T-helper 2 cell (primary cell): ENCODE results near the gene SIN3B.
"Not testable (repeated sequence)": the region's sequence is repeated elsewhere in the genome, so short reads cannot be mapped to it uniquely, and the experiment has no call there.

Source experiments
- DNase-seq, 5 experiments: peaks; one replicate each; pipeline versions ENCODE4 v3.0.0 to v3.0.0-alpha.2; 2012 to 2022

SIN3B gene

DNA sequence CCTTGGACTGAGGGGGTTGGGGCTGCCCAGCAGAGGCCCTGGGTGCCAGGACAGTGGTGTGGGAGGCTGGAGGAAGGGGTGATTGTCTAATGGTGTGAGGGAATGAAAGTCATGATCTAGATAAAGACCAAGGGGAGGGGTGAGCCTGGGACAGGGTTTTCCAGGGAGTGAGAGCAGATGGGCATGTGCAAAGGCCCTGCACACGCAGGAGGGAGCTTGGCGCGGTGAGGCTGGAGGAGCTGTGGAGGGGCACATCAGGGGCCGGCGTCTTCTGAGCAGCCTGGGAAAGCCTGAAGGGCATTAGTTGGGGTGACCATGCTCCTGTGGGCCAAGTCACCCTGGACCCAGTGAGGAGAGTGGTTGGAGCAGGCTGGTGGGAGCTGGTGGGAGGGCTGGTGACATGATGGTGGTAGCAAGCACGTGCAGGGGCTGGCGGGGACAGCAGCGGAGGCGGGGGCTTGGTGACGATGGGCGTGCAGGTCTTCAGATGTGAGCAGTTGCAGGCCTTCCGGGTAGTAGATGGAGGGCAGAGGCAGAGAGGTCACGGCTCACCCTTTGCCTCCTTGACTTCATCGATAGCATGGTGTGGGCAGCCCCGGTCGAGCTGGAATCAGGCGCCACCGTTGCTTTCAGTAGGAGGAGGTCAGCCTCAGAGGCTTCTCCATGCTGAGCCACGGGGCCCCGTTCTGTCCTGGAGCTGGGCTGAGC is 39.4 kb downstream of the SIN3B start:
- DNase-seq = no peak

DNA sequence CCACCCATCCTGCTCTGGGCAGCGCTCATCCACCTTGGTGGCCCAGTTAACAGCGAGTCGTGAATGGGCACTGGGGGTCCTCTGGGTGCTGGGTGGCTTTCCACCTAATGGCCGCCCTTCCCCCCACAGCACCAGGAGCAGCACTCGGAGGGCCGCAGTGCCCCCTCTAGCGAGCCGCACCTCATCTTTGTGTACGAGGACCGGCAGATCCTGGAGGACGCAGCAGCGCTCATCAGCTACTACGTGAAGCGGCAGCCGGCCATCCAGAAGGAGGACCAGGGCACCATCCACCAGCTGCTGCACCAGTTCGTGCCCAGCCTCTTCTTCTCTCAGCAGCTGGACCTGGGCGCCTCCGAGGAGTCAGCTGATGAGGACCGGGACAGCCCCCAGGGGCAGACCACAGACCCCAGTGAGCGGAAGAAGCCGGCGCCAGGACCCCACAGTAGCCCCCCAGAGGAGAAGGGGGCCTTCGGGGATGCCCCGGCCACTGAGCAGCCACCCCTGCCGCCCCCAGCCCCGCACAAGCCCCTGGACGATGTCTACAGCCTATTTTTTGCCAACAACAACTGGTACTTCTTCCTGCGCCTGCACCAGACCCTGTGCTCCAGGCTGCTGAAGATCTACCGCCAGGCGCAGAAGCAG is 40.3 kb downstream of the SIN3B start:
- no peak for DNase-seq

DNA sequence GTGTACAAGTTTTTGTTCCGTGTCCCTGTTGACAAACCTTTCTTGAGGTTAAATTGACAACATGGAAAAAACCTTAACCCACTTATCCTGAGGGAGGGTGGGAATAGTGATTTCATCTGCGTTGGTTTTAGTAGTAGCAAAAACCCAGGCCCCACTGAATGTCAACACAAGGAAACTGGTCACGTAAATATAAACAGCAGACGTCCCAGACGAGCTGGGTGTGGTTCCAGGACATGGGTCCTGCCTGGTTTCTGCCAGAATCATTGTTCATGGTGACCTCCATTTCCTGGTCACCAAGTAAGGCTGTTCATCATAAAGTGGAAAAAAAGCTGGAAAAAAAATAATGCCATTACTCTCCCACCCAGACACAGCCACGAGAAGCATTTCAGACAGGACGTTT is 42.7 kb downstream of the SIN3B start:
- no peak for DNase-seq

DNA sequence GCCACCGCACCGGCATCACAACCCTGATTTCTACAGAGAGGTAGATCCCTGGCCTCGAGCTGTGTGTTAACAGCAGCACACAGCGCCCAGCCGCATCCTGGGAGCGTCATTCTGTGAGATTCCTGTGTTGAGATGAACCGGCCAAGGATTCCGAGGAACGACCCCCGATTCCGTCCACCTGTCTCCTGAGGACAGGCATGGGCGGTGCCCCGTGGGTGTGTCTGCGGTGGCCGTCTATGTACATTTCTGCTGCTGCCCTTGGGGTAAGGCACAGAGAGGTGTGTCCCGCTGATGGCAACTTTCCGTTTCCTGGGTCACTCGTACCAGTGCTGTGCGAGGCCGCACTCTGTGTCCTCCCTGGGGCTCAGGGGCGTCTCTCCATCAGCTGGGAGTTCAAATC is 43.5 kb downstream of the SIN3B start:
- DNase-seq = no peak

DNA sequence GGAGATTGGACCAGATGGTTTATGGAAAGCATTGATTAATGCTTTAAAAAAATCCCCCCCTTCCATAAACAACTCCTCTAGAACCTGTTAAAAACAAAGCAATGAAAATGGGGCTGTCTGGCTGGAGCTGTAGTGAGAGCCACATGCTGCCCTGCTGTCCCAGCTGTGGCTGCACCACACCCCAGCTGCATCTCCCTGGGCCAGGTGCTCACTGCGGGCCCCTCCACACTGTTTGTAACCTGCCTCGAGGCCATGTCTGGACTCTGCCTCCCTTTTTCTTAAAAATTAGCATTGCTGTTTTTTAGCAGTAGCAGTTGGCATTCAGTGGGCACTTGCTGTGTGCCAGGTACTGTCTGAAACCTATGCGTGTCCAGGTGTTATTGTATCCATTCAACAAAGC is 44.4 kb downstream of the SIN3B start:
- DNase-seq = no peak

DNA sequence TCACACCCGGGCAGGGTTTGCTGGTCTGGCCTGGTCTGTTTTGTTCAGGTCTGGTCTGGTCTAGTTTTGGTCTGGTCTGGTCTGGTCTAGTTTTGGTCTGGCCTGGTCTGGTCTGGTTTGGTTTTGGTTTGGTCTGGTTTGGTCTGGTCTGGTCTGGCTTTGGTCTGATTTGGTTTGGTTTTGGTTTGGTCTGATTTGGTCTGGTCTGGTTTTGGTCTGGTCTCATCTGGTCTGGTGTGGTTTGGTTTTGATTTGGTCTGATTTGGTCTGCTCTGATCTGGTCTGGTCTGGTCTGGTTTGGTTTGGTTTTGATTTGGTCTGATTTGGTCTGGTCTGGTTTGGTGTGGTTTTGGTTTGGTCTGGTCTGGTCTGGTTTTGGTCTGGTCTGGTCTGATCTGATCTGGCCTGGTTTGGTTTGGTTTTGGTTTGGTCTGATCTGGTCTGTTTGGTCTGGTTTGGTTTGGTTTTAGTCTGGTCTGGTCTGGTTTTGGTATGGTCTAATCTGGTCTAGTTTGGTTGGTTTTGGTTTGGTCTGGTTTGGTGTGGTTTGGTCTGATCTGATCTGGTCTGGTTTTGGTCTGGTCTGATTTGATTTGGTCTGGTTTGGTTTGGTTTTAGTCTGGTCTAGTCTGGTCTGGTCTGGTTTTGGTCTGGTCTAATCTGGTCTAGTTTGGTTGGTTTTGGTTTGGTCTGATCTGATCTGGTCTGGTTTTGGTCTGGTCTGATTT is 45.2 kb downstream of the SIN3B start:
- DNase-seq = no peak

DNA sequence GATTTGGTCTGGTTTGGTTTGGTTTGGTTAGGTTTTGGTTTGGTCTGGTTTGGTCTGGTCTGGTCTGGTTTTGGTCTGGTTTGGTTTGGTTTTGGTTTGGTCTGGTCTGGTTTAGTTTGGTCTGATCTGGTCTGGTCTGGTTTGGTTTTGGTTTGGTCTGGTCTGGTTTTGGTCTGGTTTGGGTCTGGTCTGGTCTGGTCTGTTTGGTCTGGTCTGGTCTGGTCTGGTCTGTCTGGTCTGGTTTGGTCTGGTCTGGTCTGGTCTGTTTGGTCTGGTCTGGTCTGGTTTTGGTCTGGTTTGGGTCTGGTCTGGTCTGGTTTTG is 45.7 kb downstream of the SIN3B start:
- not testable (repeated sequence) for DNase-seq

DNA sequence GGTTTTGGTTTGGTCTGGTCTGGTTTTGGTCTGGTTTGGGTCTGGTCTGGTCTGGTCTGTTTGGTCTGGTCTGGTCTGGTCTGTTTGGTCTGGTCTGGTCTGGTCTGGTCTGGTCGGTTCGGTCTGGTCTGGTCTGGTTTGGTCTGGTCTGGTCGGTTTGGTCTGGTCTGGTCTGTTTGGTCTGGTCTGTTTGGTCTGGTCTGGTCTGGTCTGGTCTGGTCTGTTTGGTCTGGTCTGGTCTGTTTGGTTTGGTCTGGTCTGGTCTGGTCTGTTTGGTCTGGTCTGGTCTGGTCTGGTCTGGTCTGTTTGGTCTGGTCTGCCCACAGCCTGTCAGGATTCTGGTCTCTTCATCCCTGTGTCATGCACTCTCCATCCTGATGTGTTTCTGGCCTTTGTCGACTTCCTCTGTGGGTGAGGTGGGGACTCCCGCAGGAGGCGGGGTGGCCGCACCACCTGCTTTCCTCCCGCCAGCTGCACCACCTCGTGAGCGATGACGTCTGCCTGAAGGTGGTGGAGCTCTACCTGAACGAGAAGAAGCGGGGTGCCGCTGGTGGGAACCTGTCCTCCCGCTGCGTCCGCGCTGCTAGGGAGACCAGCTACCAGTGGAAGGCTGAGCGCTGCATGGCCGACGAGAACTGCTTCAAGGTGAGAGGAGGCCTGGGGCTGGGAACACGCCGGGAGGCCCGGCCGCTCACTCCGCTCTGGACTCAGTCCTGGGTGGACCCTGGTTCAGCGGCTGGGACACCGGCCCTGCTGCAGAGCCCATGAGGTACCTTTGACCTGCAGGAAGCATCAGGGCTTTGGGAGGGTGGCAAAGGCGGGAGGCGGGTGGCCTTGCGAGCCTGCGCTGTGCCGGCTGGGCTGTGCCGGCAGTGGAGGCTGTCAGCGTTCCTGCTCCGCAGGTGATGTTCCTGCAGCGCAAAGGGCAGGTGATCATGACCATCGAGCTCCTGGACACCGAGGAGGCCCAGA is 46.7 kb downstream of the SIN3B start:
- no peak for DNase-seq

DNA sequence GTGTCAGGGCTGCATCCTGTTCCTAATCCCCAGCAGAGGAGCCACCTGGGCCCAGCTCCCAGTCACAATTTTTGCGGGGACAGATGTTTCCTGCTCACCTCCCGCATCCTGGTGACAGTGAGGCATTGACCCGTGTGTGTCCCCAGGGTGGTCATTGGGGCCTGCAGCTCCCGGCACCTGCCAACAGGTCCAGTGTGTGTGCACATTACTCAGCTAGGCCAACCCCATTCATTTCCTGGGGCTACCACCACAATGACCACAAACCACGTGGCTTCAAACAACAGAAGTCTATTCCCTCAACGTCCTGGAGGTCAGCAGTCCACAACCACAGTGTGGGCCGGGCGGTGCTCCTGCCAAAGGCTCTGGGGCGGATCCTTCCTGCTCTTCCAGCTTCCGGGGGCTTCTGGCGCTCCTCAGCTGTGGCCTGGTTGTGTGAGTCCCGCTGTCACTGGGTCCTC is 47.7 kb downstream of the SIN3B start:
- no peak for DNase-seq

DNA sequence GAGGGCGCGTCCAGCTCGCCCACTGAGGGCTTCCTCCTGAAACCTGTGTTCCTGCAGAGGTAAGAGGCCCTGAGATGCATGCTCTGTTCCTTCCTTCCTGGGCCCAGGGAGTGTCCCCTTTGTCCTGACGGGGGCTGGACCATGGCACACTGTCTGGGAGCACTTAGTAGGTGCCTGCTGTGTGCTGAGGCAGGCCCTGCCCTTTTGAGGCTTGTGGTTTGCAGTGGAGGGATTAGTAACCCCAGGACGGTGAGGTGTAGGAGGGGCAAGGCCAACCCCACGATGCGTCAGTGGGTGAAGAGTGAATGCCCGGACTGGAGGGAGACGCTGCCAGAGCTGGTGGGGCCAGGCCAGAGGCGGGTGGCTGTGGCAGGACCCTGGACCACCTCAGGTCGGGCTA is 48.4 kb downstream of the SIN3B start:
- no peak for DNase-seq

DNA sequence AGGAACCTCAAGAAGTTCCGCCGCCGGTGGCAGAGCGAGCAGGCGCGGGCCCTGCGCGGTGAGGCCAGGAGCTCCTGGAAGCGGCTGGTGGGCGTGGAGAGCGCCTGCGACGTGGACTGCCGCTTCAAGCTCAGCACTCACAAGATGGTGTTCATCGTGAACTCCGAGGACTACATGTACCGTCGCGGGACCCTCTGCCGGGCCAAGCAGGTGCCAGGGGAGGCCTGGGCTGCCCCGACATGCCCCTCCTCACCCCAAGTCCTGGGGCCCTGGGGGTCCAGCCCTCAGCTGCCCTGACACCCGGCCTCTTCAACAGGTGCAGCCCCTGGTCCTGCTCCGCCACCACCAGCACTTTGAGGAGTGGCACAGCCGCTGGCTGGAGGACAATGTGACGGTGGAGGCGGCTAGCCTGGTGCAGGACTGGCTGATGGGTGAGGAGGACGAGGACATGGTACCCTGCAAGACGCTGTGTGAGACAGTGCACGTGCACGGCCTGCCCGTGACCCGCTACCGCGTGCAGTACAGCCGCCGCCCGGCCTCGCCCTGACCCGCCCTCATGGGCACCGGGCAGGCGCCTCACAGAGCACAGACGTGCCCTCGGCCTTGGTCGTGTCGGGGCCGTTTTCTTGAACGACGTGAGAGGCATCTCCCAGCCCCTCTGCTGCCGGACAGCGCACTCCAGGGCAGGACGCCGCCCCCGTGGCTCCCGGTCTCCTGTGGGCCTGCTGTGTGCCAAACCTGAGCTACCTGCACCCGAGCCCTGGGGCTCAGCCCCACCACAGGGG is 49.2 kb downstream of the SIN3B start:
- DNase-seq = no peak

DNA sequence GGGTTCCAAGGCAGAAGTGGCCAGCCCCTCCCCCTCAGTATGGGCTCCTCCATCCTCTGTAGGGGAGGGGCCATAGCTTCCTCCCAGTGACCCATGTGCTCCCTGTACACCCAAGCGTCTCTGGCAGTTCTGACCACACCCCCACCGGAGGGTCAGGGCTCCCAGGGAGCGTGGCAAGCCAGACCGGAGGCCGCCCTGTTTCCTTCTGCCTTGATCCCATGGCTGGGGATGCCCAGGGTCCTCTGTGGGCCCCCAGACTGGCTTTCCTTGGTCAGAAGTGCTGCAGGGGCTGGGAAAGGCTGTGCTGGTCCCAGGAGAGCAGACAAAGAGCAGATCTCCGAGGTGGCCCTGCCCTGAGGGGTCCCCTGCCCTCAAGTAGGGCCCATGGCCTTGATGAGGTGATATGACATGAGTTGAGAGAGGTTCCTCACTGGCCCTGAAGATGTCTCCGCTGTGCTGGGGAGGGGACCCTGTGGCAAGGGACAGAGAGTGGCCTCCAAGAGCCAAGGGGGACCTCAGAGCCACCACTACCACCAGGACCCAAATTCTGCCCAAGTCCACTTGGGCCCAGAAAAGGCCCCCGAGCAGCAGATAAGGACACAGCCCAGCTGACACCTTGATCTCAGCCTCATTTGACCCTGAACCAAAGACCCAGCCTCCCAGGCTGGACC is 51.8 kb downstream of the SIN3B start:
- DNase-seq = no peak

DNA sequence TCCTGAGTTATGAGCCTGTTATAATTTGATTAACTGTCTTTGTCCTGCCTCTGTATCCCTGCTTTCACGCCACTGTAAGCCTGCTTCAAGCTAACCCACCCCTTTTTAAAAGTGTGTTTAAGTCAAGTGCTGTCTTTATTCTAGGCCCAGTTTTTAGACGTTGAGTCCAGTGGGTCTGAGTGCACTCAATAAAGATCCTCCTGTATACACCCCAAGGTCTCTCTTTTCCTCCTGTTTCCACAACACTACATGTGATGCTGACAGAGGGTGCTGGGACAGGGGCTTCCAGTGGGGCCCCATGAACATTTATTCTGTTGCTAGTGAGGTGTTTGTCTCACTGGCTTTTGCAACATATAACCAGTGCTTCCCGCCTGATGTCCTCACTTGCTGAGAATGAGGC is 52.9 kb downstream of the SIN3B start:
- no peak for DNase-seq

DNA sequence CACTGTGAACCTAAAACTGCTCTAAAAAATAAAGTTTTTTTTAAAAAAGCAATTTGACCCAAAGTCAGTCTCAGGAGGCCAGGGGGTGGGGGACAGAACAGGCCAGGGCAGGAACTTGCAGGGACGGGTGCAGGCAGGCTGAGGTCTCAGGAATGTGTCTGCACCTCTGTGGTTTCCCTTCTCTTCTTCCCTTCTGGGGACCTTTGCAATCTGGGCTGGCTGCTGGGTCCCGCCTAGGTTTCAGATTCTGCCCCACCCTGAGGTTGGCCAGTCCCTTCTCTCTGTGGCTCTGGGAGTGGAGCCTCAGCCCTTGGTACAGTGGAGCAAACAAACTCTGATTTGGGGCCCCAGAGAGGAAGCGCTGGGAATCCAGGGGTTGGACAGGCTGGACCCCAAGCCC is 54.3 kb downstream of the SIN3B start:
- no peak for DNase-seq

DNA sequence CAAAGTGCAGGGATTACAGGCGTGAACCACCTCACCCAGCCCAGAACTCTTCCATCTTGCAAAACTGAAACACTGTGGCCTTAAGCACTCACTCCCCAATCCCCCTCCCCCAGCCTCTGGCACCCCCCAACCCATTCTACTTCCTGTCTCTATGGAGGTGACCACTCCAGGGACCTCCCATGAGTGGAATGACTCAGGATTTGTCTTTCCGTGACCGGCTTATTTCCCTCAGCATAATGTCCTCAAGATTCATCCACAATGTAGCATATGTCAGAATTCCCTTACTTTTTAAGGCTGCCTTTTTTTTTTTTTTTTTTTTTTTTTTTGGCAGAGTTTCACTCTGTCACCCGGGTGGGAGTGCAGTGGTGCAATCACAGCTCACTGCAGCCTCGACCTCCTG is 56.0 kb downstream of the SIN3B start:
- no peak for DNase-seq

DNA sequence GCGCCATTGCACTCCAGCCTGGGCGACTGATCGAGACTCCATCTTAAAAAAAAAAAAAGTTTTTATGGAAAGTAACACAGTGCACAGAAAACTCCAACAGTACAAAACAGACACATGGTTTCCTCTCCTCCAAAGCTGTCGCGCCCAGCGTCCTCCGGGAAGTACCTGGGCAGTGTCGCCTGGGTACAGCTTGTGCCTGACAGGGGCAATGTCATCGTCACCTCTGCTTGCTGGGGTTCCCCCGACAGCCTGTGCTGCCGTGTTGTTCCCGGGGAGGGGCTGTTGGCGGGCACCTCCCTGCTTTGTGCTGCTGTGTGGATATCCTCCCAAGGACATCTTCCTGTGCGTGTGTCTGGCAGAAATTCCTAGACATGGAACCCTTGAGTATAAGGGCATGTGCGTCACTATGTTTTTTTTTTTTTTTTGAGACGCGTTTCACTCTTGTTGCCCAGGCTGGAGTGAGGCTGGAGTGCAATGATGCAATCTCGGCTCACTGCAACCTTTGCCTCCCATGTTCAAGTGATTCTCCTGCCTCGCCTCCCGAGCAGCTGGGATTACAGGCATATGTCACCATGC is 57.2 kb downstream of the SIN3B start:
- DNase-seq = no peak

DNA sequence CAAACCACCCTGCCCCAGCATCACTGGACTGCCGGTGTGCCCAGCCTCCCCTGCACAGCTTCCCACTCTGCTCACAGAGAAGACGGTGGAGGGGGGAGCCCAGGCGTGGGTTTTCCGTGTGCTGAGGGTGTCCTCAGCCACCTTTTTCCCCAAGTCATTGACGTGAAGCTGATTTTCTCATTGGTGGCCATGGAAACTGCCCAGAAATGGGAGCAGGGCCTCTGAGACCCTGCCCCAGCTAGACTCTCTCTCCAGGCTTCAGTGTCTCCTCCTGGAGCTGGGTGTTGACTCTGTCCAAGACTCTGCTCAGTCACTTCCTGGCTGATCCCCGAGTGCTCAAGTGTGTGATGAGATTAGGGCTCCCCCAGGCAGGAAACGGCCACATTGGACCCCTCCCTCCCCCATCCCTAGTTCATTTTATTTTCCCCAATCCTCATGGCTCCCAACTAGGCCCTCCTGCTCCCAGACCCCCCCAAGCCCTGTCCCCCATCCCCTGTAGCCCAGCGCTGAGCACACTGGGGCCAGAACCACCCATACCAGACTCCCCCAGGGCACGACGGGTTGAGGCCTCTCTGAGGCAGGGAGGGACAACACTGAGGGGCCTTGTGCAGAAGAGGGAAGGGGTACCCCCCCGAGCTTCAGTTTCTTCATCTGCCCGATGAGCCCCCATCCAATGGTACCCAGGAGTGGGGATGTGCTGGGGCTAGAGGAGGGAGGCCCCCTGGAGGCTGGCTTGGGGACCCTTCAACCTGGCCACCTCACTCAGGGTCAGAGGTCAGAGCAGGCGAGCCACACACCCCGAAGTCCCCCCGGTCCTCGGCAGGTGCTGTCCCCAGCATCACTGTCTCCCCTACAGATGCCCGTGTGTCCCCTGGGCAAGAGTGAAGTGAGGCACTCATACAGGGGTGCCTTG is 58.4 kb downstream of the SIN3B start:
- no peak for DNase-seq

DNA sequence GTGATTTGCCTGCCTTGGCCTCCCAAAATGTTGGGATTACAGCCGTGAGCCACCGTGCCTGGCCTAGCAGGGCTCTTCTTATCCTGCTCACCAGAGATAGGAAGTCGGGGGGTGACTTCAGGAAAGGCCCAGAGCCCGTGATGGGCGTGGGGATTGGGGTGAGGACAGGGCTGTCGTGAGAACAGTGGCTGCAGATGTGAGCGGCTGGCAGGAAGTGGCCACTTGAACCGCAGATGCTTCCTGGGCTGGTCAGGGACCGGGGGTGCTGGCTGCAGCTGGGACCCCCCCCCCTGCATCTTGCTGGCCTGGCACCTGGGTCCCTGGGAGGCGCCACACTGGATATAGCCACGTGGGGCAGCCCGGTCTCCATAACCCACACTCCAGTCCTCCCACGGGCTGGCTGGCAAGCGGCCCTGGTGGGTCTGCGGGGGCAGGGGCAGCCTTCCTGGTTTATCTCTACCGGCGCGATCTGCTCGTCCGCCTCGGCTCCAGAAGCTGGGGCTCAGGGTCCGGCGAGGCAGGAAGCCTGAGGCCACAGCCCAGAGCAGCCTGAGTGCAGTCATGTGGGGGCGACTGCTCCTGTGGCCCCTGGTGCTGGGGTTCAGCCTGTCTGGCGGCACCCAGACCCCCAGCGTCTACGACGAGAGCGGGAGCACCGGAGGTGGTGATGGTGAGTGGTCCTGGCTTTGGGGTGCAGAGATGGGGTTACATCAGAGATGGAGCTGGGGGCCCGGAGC is 59.6 kb downstream of the SIN3B start, which contains the start of gene F2RL3:
Gene F2RL3, plus strand, starts transcription at position 371 of the 737 bp plus-strand sequence. Its CDS starts 191 bp downstream, at position 562.
- peak in 1 of 5 experiments; percentile 41 for DNase-seq

DNA sequence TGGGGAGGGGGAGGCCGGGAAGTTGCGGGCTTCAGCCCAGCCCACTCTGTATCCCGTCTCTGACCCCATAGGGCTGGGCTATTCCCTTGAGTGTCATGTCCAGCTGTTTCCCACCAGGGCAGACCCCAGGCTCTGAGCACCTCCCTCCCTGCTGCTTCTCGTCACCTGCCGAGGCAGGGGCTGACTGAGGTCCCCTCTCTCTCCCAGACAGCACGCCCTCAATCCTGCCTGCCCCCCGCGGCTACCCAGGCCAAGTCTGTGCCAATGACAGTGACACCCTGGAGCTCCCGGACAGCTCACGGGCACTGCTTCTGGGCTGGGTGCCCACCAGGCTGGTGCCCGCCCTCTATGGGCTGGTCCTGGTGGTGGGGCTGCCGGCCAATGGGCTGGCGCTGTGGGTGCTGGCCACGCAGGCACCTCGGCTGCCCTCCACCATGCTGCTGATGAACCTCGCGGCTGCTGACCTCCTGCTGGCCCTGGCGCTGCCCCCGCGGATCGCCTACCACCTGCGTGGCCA is 60.2 kb downstream of the SIN3B start:
- no peak for DNase-seq
